ENCODE measurements around the gene B3GNT2. TPM values are rescaled to one million over a fixed set of nuclear protein-coding genes. Genes with fewer than 3 reads are reported as not detected.

The B3GNT2 gene
- total RNA-seq (2021) (26.2 to 32.2 TPM (median 29.4 TPM) in 3 replicates), Bru-seq, nascent RNA (percentile 93 among the genes with signal in this experiment)
- long read RNA-seq, experiment 1, transcript B3GNT2-201 (2 exons, 2,763 nt), result major isoform, 298 of 305 reads
- long read RNA-seq, experiment 1, partial matches to known transcripts, result 6 of 305 reads
- long read RNA-seq, experiment 1, other reads (novel, unspliced or antisense), result 1 of 305 reads
- long read RNA-seq, experiment 2, transcript B3GNT2-201 (2 exons, 2,763 nt), result major isoform, 42 of 60 reads
- long read RNA-seq, experiment 2, partial matches to known transcripts, result 17 of 60 reads
- long read RNA-seq, experiment 2, other reads (novel, unspliced or antisense), result 1 of 60 reads
- long read RNA-seq, experiment 3, partial matches to known transcripts, result 22 of 22 reads
- long read RNA-seq, experiment 3, other reads (novel, unspliced or antisense), result 0 of 22 reads

DNA sequence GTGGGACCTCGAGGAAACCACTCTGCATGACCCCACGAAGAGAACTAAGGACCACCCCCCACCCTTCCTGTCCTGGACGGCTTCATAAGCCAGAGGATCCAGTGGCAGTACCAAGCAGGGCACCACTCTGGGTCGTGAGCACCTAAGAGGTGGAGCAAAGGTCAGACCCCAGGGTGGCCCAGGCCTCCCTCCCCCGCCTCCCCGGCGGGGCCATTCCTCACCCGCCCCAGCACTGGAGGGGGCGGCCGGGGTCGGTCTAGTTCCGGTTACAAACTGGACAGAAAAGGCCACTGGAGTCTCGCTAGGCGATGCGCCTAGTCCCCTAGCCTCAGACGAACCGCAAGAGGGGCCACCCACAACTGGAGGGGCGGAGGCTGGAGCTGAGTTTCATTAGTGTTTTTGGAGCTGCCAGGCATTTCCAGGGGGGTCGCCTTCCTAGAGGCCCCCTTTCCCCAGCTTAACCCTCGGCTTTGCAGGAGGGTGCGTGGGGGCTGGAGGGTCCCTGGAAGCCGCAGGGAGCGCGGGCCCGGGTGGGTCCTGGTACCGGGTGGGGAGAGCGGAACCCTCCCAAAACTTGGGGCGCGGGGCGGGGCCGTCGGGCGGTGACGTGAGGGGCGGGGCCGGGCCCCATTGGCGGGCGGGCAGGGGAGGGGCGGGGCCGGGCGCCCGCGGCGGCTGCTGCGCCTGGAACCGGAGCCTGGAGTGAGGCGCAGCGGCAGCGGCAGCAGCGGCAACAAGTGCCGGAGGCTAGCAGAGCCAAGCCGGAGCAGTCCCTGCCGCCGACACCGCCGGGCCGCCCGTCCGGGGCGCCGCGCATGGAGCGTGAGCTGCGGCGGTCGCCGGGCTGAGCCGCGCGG is at the start of gene B3GNT2:
B3GNT2 (plus strand) TSS at position 695 of the 857 bp plus-strand sequence. CDS start 26,106 bp downstream, outside the sequence.
- POLR2A ChIA-PET, result interaction anchor here (0.6 to 1.0 kb wide), 2 partner anchors 20 to 196 kb away, joined by 3 read pairs; no protein-coding TSS in a partner anchor
- DNase-seq (ENCODE audit: low spot score) (peak; percentile 77), ATAC-seq (peak; percentile 71)
- H3K36me3 Mint-ChIP-seq, result no peaks in the 10 kb centered on the region; the same call in 1 of the 2 replicates
- H3K9me3 Mint-ChIP-seq, result peaks cover 7% of the 10 kb centered on the region; the same call in 1 of the 2 replicates
- H3K4me1 Mint-ChIP-seq, result peaks cover 34% of the 10 kb centered on the region
- no peak within 1 kb of the TSS for H3K27ac Mint-ChIP-seq
- no peaks in the 10 kb centered on the region; the same call in 1 of the 2 replicates for H3K27me3 Mint-ChIP-seq (ENCODE audit: low read depth)
- peak within 1 kb of the TSS; percentile 78 for H3K4me3 Mint-ChIP-seq
- CTCF ChIA-PET, result interaction anchor here (0.7 to 1.0 kb wide), 3 partner anchors 20 to 110 kb away, joined by 3 to 5 read pairs (median 4); no protein-coding TSS in a partner anchor
- TF ChIP-seq ATF1 (CRISPR knock-in tag; IDR thresholded peaks at IDR 0.05), result 0 out of 2 replicates have a peak, but pooled peaks have one; percentile 26
- no peak for TF ChIP-seq FOXP1 (CRISPR knock-in tag; IDR thresholded peaks at IDR 0.05; ENCODE audit: borderline replicate concordance)
- TF ChIP-seq, protein P1, sequence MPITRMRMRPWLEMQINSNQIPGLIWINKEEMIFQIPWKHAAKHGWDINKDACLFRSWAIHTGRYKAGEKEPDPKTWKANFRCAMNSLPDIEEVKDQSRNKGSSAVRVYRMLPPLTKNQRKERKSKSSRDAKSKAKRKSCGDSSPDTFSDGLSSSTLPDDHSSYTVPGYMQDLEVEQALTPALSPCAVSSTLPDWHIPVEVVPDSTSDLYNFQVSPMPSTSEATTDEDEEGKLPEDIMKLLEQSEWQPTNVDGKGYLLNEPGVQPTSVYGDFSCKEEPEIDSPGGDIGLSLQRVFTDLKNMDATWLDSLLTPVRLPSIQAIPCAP (CRISPR knock-in tag; IDR thresholded peaks at IDR 0.05), result no peak
- TF ChIP-seq ZNF219 (CRISPR knock-in tag; IDR thresholded peaks at IDR 0.05; ENCODE audit: borderline replicate concordance), result no peak
- no peak for TF ChIP-seq SOX15 (CRISPR knock-in tag; IDR thresholded peaks at IDR 0.05)
- TF ChIP-seq ZNF423 (CRISPR knock-in tag; IDR thresholded peaks at IDR 0.05), result no peak
- peak; percentile 81 for TF ChIP-seq SP1 (CRISPR knock-in tag; conservative IDR thresholded peaks at IDR 0.05)
- 0 out of 2 replicates have a peak, but pooled peaks have one; percentile 30 for TF ChIP-seq MAX (CRISPR knock-in tag; IDR thresholded peaks at IDR 0.05)
- TF ChIP-seq ZNF121 (CRISPR knock-in tag; IDR thresholded peaks at IDR 0.05), result no peak
- no peak for TF ChIP-seq NFE2L1 (CRISPR knock-in tag; IDR thresholded peaks at IDR 0.05)
- no peak for TF ChIP-seq RELA (CRISPR knock-in tag; IDR thresholded peaks at IDR 0.05; ENCODE audit: borderline replicate concordance)
- TF ChIP-seq, protein P2, sequence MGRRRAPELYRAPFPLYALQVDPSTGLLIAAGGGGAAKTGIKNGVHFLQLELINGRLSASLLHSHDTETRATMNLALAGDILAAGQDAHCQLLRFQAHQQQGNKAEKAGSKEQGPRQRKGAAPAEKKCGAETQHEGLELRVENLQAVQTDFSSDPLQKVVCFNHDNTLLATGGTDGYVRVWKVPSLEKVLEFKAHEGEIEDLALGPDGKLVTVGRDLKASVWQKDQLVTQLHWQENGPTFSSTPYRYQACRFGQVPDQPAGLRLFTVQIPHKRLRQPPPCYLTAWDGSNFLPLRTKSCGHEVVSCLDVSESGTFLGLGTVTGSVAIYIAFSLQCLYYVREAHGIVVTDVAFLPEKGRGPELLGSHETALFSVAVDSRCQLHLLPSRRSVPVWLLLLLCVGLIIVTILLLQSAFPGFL (CRISPR knock-in tag; IDR thresholded peaks at IDR 0.05; ENCODE audit: borderline replicate concordance), result no peak
- TF ChIP-seq GRHL2 (CRISPR knock-in tag; IDR thresholded peaks at IDR 0.05; ENCODE audit: insufficient replicate concordance, severe bottlenecking), result no peak
- no peak for TF ChIP-seq OVOL2 (CRISPR knock-in tag; IDR thresholded peaks at IDR 0.05; ENCODE audit: borderline replicate concordance)
- no peak; the same call in 1 of the 2 replicates for TF ChIP-seq HMGXB4 (CRISPR knock-in tag; IDR thresholded peaks at IDR 0.05)
- no peak for TF ChIP-seq EMX1 (CRISPR knock-in tag; IDR thresholded peaks at IDR 0.05)
- no peak for TF ChIP-seq CDX4 (CRISPR knock-in tag; IDR thresholded peaks at IDR 0.05; ENCODE audit: borderline replicate concordance)
- TF ChIP-seq, protein P3, sequence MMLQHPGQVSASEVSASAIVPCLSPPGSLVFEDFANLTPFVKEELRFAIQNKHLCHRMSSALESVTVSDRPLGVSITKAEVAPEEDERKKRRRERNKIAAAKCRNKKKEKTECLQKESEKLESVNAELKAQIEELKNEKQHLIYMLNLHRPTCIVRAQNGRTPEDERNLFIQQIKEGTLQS (CRISPR knock-in tag; conservative IDR thresholded peaks at IDR 0.05), result no peak
- TF ChIP-seq ZSCAN18 (CRISPR knock-in tag; IDR thresholded peaks at IDR 0.05), result no peak
- no peak for TF ChIP-seq AFF4 (CRISPR knock-in tag; IDR thresholded peaks at IDR 0.05; ENCODE audit: borderline replicate concordance)
- peak; percentile 66; the same call in 1 of the 2 replicates for TF ChIP-seq JUN (CRISPR knock-in tag; IDR thresholded peaks at IDR 0.05)

Measured in WTC11 (cell line).